Activated T-cell treated with anti-CD3 and anti-CD28 coated beads for 48 hours (primary cell): Measurements from ENCODE around the gene EPB41L3.
"Not testable (repeated sequence)": the region's sequence is repeated elsewhere in the genome, so short reads cannot be mapped to it uniquely, and the experiment has no call there.

ENCODE experiments used
- DNase-seq: peaks from one replicate; pipeline ENCODE4 v3.0.0-alpha.2; 2020; ENCODE audit warnings: low read depth

EPB41L3 gene

DNA sequence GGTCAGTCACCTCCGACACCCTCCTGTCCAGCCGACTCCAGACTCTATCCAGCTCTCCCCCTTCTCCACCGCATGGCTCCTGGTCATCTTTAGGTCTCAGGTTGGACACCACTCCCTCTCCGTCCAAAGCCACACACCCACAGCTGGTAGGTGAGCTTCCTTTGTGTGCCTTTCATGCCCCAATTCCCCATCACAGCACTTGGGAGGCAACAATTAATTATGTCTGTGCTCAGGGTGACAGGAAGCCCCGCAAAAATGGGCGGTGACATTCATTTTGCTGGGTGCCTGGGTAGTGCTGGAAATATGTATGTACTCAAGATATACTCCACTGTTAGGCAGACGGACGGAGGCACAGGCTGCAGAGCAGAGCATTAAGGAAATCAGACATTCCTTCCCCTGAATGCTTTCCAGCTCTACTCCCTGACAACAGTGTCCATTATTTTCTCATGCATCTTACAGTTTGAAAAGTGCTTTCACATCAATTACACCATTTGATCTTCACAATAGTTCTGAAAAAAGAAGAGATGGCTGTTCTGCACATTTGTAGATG, 13.1 kb downstream of the EPB41L3 start:
- DNase-seq, result no peak

DNA sequence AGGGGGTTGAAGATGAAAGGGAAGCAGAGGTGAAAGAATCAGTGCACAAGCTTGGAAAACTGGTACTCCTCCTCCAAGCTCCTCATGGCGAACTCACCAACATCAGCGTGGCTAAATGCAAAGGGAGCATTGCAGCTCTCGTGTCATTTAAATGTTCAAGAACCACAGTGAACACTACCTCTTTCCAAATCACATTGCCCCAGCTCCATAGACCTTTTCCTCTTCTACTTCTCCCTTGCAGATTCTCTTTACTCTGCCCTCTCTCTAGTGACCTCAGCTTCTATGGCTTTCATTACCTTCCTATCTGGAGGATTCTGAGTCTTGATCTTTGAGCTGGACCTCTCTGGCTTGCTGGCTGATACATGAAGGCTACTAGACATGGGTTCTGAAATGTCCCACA, 14.3 kb downstream of the EPB41L3 start:
- DNase-seq, result no peak

DNA sequence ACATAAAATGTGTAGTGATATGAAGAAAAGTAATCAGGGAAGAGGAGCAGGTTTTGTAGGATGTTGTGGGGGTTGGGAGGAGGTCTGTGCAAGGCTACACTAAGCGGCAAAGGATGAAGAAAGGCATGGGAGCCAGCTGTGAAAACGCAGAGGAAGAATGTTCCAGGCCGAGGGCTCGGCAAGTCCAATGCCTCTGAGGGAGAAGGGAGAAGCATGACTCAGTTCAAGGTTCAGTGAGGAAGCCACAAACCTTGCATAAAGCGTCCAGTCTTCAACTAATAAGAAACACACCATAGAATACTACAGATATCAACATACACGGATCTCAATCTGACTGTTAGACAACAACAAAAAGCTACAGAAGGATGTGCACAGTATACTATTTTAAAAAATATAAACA, 16.2 kb downstream of the EPB41L3 start:
- no peak for DNase-seq

DNA sequence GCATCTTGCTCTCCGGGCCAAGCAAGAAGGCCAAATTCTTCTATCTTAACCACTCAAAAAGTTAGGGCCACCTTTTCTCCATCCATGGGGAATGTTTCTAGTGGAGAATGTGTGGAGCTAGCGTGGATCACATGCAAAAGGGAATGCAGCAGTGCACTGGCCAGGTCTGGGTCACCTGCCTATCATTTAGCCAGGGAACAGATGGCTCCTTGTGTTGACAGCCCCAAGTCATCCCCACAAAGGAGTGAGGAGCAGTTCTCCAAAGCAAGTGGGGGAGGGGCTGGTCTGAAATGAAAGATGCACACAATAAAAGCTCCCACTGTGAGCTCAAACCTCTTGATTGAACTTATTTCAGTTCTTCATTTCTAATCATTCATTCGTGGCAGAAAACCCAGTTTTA, 19.1 kb downstream of the EPB41L3 start:
- DNase-seq, result no peak

DNA sequence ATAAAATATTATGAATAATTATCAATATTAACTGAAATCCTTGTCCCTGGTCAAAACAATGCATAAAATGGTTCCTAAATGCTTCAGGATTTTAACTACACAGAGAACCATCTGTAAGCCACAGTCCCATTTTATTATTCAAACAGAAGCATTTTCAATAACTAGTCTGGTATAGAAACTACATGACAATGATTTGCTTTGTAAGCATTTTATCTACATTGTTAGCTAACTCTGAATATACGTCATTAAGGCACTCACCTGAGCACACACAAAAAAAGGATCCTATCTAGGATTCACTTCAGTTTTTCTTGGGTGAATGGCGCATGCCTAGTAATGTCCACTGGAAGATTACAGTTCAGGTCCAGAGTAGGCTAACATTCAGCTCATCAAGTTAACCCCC, 22.8 kb downstream of the EPB41L3 start:
- DNase-seq, result no peak

DNA sequence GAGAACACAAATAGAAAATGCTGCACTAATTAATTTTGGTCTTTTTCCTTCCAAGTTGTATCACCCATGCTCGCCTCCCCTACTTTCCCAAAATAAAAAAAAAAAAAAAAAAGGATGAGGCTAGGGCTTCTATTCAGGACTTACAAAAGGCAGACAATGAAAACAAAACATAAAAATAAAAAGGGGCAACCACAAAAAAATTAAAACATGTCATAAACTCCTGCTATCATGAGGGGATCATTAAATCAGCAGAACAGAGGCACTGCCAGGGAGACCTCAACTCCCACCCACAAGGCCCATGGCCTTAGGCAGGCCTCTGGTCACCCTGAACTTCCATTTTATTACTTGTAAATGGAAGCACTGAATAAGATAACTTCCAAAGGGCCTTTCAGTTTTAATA, 23.3 kb downstream of the EPB41L3 start:
- no peak for DNase-seq

DNA sequence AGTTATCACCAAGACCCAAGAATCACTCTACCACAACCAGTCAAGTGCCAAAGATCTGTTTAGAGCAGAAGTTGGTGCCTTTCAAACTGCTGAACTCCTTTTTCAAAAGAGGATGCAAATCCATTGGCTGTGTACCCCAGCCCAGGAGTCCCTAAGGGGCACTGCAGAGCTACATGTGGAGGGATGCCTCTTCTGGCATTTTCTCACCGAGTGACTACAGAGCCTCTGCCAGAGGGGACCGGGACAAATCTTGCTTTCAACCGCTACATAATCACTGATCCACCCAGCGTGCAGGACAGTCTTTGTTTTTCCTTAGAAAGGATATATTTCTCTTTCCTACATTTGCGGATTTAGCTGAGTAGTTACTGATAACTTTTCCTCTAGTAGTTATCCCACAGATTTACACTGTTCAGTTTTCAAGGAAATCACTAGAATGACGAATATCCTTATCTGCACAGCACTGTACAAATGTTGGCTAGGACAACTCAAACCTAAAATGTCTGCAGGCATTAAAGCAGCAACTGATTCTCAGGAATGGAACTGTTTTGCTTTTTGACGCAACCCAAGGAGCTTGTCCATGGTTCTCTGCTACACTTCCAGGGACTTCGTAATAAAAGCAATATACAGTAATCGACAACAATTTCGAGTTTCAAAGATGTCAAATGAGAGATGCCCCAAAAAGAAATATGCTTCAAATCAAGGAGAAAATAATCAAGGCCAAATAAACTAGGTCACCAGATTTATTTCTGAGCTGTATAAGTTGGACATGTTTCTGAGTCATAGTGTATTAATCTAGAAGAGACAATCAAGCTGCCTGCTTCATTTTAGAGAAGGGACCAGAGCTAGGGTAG, 24.1 kb downstream of the EPB41L3 start:
- no peak for DNase-seq

DNA sequence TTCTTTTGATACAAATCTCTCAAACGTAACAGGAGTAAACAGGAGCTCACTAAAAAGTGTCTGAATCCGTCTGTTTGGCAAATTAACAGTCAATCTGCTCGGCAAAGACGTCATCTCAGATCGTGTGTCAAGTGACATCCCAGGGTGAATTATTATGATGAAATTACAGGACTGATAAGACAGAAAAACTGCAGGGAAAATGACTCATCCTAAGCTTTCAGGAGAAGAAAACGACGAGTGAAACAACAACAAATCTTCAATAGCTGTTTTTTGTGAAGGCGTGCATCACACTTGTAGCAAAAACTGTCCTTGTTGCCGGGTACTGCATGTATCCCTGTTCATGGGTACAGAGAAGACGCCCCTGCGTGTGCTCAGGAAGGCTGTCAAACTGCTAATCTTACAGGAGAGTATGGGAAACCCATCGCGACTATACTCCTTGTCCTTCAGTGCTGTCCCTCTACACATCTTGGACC, 24.9 kb downstream of the EPB41L3 start:
- no peak for DNase-seq

DNA sequence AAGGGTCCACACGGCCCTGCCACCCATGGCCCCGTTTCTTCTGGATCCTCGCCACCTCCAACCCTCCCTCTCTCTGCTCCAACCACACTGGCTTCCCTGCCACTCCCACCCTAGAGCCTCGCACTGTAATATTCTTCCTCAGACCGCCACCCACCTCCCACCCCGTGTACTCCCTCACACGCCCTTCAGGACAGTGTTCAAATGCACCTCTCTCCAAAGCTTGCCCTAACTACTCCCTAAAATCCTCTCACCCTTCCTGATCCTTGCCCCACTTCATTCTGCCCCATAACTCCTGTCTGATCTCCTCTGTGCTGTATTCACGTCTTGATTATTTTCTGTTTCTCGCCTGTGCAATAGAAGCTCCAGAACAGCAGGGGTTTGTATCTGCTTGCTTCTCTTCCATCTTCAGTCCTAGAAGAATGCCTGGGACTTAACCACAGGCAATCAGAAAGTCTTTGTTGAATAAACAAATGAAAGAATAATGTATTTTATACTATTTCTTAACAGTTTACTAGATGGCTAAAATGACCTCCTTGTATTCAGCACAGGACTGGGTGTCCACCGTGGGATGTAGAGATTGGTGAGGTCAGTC, 25.5 kb downstream of the EPB41L3 start:
- no peak for DNase-seq

DNA sequence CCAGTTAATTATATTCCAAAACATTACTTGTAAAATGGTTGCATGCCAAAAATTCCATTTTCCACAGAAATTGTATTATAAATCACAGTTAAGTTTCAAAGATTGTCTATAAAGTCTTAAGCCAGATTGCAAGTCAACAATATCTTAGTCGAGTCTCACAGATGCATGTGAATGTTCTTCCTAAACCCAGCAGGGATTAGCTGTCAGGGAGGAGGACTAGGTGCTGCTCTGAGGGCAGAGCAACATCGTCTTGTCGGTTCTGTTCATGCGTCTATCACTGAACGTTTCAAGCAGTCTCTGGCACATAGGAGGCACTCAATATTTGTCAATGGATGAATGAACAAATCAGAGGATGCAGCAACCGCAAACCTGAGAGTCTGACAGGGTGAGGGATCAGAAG, 27.0 kb downstream of the EPB41L3 start:
- DNase-seq, result no peak

DNA sequence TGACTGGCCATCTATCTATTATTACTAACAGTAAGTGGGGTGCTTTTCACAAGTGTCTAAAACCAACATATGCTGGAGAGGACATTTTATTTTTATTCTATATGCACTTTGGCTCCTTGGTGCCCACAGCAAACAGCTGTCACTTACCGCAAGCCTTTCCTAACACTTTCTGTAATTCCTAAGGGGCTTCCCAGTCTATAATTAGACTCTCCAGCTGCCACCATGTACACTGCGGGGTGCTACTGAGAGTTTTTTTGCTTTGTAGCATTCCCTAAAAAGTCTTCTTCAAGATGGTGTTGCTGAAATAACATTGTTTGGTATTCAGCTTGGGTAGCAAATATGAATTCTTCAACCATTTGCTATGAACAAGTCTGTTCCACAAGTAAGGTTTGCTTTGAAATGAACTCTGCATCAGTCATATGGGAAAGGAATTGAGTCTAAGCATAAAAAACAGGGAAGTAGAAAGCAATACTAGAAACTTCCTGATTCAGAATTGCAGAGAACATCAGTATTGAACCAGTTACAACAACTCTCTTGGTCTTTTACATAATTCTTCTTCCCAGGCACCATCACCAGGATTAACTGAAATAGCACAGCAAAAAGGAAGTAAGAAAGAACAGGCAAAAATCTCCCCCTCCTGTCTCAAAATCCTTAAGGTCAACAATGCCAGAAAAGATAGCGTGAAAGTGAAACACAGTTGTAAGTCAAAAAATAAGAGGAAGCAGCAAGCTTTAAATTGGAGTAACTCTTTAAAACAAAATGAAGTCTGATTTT, 28.6 kb downstream of the EPB41L3 start:
- DNase-seq, result no peak

DNA sequence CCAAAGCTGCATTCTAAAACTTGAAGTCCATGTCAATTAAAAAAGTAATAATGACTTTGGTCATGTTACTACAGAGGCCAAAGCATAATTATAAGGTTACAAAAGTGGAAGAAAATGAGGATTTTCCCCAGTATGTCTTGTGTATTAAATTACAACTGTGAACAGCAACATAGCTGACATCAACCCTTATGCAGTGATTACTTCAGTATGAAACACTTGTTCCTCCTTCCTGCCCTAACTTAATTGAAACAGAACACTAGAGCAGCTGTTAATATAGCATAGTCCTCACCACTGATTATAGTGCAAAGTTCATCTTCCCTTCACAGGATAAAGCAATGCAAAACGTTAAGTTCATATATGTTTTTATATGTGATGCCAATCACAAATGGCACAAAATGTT, 29.9 kb downstream of the EPB41L3 start:
- no peak for DNase-seq

DNA sequence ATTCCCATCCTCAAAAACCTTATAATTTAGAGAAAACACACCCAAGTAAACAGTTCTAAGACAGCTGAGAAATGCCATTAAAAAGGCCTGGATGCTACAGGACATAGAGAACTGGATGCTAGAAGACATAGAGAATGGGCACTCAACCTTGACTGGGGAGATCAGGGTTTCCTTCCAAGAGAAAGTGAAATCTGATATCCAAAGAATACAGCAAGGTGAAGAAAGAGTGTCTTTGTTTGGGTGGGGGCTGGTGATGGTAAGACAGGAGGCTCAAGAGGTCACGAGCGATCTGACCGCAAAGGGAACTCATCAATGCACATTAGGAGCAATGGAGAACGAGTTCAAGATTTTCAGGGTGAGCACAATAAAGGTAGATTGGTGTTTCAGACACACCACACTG, 31.6 kb downstream of the EPB41L3 start:
- DNase-seq, result no peak

DNA sequence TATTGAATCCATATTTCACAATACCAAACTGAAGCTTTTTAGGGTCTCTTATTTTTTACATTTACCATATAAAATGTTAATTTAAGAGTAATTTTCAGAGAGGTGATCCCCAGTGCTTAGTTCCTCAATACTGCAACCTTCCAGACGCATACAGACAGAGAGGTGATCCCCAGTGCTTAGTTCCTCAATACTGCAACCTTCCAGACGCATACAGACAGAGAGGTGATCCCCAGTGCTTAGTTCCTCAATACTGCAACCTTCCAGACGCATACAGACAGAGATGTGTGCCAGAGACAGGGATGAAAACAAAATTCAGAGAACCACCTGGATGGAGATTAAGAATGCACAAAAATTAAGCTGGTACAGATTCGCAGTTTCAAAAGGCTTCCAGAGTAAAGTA, 32.3 kb downstream of the EPB41L3 start:
- DNase-seq, result not testable (repeated sequence)

DNA sequence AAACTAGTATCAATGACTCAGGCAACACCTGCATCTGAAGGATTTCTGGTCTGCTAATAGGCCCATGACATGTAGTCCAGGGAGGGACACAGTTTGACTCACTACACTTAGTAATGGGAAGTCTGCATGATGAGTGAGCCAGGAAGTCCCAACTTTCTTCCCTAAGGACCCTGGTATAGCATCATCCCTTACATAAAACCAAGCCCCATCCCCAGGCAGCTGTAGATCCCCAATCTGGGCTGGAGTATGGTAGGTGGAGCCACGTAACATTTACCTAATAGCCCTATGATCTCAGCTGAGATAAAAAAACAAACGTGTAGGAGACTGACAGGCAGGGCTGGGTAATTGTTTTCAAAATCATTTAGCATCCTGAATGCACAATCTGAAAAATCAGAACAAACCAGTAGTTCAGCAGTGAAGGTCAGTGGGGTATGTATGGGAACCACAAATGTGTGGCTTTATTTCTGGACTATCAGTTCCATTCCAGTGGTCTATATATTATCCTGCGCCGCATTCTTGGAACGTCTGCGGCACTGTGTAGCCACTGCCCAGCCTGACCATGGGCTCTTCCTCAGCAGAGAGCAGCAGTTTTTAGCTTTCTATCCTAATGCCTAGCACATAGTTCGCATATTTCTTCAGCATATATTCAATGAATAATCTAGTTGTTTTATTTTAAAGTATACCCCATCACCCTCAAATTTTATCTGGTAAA, 33.5 kb downstream of the EPB41L3 start:
- DNase-seq, result no peak

DNA sequence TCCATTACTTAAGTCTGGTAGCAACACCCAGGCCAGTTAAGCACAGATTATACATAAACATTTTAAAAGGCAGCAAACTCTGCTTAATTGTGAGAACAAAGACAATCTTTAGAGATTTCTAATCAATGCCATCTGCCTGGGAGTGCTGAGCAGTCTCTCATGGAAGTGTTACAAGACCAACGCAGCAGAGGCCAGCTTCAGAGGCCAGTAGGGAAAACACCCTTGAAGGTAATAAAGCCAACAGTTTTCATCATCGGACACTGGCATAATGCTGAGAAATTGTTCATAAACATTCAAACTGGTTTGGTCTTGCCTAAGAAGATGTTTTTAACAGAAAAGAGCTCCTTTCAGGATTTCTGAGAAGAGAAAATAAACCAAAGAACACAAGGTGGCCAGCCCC, 35.0 kb downstream of the EPB41L3 start:
- no peak for DNase-seq

DNA sequence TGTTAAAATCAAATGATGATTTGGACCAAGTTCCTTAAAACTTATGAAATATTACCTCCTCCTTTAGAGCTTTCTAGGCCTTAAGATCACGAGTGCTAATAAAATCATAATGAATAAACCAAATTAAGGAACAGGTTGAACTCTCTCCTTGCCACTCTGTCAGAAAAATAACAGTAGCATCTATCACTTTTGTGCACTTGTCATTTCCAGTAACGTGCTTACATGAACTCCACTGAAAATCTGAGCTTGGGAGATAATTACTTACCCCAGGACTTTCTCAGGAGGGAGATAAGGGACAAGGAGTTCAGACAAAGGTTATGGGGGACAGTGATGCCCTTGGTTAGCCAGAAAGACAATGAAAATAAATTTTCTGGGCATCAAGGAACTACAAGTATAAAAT, 36.0 kb downstream of the EPB41L3 start:
- no peak for DNase-seq

DNA sequence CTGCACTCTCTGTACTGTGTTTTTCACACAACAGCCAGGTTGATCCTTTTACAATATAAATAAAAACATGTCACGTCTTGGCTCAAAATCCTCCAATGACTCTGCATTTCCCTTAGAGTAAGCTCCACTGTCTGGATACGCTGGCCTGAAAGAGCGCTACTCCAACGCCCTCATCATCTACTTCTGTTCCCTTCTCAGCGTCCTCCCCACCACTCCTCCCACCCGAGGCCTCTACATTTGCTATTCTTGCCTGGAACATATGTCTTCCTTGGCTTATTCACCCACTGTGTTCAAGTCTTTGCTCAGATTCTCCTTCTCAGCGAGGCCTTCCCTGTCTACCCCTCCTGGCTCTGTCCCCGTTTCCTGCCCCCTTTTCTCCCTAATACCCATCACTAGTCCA, 37.6 kb downstream of the EPB41L3 start:
- DNase-seq, result no peak

DNA sequence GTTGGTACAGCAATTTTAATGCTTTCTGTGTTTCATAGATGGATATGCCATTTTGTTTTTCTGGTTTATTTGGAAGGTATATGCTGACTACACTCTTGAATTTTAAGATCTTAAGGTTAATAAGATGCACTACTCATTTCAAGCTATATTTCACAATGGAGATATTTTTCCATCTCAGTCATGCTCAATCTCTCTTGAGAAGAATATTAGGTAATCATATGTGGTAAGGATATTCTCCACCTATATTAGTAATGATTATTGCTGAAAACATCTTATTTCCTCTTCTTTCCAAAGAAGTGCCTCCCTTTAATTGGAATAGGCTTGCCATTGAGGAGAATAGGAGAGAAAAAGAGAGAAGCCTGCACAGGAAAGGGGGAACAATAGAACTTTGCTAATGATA, 40.1 kb downstream of the EPB41L3 start:
- no peak for DNase-seq

DNA sequence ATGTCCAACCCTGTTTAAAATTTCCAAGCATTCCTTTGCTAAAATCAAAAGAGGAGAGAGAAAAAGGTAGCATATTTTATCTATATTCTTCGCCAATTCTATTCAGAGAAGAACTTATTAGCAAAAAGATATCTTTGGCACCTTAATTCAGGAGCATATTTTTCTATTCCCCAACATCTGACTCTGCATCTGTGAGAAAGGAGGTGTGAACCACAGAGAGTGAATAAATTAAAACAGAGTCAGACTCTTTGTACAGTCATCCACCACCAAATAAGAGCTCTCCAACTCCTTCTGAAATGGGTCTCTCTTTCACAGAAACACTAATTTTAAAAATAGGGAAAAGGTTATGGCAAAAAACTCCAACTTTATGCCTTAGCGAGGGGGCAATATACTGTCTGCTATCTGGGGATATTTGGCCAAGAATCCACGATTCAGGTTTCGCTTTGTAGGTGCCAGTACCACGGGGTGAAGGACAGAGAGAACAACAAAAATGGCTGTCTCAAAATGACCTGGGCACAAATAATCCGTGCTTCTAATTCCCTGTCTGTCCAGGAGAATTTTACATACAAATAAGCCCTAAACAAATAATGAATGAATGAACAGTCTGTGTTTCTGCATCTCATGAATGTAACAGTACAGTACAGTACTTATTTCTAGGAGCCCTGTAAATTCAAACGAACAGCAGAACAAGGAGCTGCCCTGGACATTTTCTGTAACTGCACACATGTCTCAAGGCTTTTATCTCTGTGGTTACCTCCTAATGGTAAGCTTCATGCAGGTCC, 43.4 kb downstream of the EPB41L3 start:
- no peak for DNase-seq

DNA sequence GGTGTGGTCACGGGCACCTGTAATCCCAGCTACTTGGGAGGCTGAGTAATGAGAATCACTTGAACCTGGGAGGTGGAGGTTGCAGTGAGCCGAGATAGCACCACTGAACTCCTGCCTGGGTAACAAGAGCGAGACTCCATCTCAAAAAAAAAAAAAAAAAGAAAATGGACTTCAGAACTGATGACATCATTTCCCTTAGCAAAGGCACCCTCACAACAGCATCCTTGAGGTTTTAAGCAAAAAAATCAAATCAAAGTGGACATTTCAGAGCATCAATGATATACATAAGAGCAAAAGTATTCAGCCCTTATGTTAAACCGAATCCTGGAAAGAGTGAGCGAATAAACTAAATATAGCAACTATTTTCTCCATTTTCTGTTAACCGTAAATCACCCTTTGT, 45.3 kb downstream of the EPB41L3 start:
- DNase-seq, result no peak
